GM12892 (cell line): ENCODE data around the gene DAAM1.

Source experiments
- POLR2A ChIP-seq: IDR thresholded peaks from 2 replicates; pipeline ENCODE4 v1.6.1; 2011; ENCODE audit warnings: low read depth, low read length, control low read depth
- POLR2AphosphoS5 ChIP-seq: IDR thresholded peaks from 2 replicates; pipeline ENCODE4 v1.6.1; 2011; ENCODE audit warnings: low read depth, low read length, control low read depth

DNA sequence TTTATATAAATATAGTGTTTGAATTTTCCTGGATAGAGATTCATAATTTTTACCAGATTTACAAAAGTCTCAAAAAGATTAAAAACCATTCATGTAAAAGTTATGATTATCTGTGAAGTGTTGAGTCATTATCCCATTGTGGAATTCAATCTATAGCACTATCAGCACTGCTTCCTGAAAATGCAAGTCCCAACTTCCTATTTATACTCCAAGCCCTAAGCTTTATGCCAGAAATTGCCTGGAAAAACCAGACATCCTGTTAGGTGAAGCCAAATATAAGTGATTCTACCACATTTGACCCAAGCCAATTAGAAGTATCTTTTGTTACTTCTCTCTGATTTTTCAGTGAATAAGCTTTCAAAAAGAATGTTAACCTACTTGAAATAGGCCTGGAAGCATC, 147.6 kb downstream of the DAAM1 start:
- no peak for TF ChIP-seq POLR2AphosphoS5
- no peak for TF ChIP-seq POLR2A
